ENCODE results near the gene NGB. TPM values are rescaled to one million over a fixed set of nuclear protein-coding genes. Genes with fewer than 3 reads are reported as not detected.

Gene NGB, protein sequence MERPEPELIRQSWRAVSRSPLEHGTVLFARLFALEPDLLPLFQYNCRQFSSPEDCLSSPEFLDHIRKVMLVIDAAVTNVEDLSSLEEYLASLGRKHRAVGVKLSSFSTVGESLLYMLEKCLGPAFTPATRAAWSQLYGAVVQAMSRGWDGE
- not detected in 2 replicates for total RNA-seq

GRCh38 chr14:77271113-77271710 is at the start of gene NGB:
NGB (minus strand) TSS chr14:77271206; CDS start chr14:77270937, 269 bp downstream.

DNA sequence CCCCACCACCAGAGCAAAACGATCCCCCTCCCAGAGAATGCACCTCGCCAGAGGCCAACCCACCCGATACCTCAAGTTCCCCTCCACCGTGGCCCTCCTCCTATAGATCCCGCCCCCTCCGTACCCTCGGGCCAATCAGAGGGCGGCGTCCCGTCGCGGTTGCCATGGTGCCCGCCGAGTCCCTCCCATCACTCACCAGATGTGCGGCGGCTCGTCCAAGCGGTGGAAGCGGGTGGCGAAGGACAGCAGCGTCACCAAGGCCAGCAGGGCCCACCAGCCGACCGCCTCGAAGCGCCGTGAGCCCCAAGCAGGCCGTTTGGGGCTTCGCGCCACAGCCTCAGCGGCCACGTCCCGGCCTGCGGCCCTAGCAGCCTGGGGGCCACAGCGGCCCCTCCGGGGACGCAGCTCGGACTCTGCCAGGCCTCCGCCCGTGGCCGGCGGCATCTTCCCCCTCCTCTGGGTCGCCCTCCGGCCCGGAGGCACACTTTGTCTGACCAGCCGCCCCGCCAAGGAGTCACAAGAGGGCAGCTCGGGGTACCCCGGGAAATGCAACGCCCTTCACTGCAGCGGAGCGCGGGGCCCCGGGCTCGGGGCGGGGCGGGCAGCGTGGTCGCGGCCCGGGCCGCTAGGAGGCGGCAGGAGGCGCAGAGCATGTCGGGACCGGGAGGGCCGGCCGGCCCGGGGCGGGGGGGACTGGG is 49.4 kb upstream of the NGB start, which contains the start of gene POMT2:
POMT2 (minus strand) TSS at position 646 of the 698 bp plus-strand sequence; CDS start at position 444, 202 bp downstream.

Other genes starting within 250 kb of the NGB start
- 18.8 and 26.5 TPM in 2 replicates for gene IRF2BPL, start 242.5 kb downstream of the NGB start, total RNA-seq
- 8.2 and 13.0 TPM in 2 replicates for gene CIPC, start 172.9 kb downstream of the NGB start, total RNA-seq
- gene ZDHHC22, start 129.4 kb downstream of the NGB start, total RNA-seq: not detected in 2 replicates
- gene TMEM63C, start 89.4 kb downstream of the NGB start, total RNA-seq: under 0.01 and 0.56 TPM in 2 replicates
- 9.9 and 12.5 TPM in 2 replicates for gene POMT2, start 49.7 kb upstream of the NGB start, total RNA-seq
- 22.6 and 23.4 TPM in 2 replicates for gene GSTZ1, start 49.8 kb upstream of the NGB start, total RNA-seq
- 11.0 and 15.3 TPM in 2 replicates for gene TMED8, start 105.9 kb upstream of the NGB start, total RNA-seq
- 2.5 and 4.2 TPM in 2 replicates for gene SAMD15, start 106.2 kb upstream of the NGB start, total RNA-seq
- 0.19 and 0.28 TPM in 2 replicates for gene NOXRED1, start 152.3 kb upstream of the NGB start, total RNA-seq
- 29.3 and 33.3 TPM in 2 replicates for gene VIPAS39, start 186.4 kb upstream of the NGB start, total RNA-seq
- 124 and 237 TPM in 2 replicates for gene AHSA1, start 186.9 kb upstream of the NGB start, total RNA-seq
- 0.19 and 3.1 TPM in 2 replicates for gene ISM2, start 227.6 kb upstream of the NGB start, total RNA-seq